Bone marrow (tissue), 2 donors: ENCODE measurements around the gene MRPL12.

Source experiments
- DNase-seq, 2 donors: peaks; one replicate each; lab custom pipeline; 2025; lab: John Stamatoyannopoulos, UW

The MRPL12 gene

GRCh38 chr17:81701288-81702071, 1.7 kb upstream of the MRPL12 start:
- DNase-seq = no peak

- no peak for DNase-seq
Observed at GRCh38 chr17:81703747-81704654, 834 bp downstream of the MRPL12 start.

GRCh38 chr17:81705518-81706231, 2.5 kb downstream of the MRPL12 start:
- DNase-seq = no peak

- DNase-seq = no peak
Observed at GRCh38 chr17:81706232-81706611, 3.1 kb downstream of the MRPL12 start.

GRCh38 chr17:81706757-81707624, 3.8 kb downstream of the MRPL12 start:
- no peak for DNase-seq

GRCh38 chr17:81707725-81708646, 4.8 kb downstream of the MRPL12 start:
- no peak for DNase-seq

DNA sequence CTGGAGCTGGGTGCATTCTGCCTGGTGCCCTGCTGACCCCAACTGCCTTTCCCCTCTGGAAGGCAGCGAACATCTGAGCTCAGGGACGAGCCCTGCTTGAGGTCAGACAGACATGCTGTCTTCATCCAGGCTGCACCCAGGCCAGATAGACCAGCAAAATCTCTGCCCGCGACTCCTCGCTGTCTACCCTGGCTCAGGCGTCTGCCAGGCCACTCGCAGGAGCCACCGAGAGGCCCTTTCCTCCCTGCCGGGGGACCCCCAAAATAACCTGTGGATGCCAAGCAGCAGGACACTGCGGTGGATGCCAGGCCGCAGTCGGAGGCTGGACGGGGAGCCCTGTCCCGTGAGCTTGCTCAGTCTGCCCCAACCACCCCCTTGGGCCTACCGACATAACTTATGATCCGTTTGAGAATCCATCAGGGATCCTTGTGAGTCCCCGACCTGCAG, 5.6 kb downstream of the MRPL12 start:
- DNase-seq = no peak

- DNase-seq = no peak
Observed at GRCh38 chr17:81710514-81711308, 7.5 kb downstream of the MRPL12 start.

GRCh38 chr17:81711814-81712467, 8.8 kb downstream of the MRPL12 start, which contains the start of gene SLC25A10:
Gene SLC25A10 (plus strand): TSS chr17:81712284. CDS start chr17:81712427, 143 bp downstream.
- DNase-seq = peak; percentile 20 to 60

GRCh38 chr17:81712468-81713003, 9.4 kb downstream of the MRPL12 start:
- no peak for DNase-seq

GRCh38 chr17:81713004-81713555, 9.9 kb downstream of the MRPL12 start:
- DNase-seq = no peak

DNA sequence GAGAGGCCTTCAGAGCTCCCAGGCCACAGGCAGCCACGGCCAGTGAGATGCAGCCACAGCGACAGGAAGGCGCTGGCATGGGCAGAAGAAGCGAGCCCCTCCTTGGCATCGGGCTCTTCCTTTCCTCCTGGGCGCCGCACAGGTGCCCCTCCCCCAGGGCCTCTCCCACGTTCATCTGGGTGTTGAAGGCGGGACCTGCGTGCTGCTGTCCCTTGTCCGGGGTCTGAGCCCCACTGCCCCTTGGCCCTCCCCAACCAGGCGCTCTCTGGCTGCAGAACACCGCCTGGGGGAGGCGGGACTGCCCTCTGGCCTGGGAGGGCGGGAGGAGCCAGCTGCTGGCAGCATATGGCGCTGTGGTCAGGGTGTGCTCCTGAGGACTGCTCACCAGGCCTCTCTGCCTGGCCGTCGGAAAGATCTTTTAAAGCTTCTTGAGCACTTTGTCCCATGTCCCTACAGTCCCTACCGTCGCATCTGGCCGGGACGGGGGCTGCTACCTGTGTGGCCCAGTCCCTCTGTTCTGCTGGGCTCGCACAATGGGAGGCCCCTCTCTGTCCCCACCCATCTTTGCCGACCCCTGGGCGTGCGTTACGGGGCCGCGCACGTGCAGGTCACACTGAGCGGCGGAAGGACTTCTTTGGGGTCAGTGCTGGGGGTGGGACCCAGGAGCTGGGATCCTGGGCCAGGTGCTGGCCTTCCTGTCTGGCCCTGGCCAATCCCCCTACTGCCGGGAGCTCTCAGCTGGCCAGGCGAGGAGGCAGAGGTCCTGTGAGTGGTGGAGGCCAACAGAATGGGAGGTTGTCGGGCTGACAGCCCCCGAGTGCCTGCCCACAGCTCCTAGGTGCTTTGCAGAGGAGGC, 10.6 kb downstream of the MRPL12 start:
- no peak for DNase-seq

DNA sequence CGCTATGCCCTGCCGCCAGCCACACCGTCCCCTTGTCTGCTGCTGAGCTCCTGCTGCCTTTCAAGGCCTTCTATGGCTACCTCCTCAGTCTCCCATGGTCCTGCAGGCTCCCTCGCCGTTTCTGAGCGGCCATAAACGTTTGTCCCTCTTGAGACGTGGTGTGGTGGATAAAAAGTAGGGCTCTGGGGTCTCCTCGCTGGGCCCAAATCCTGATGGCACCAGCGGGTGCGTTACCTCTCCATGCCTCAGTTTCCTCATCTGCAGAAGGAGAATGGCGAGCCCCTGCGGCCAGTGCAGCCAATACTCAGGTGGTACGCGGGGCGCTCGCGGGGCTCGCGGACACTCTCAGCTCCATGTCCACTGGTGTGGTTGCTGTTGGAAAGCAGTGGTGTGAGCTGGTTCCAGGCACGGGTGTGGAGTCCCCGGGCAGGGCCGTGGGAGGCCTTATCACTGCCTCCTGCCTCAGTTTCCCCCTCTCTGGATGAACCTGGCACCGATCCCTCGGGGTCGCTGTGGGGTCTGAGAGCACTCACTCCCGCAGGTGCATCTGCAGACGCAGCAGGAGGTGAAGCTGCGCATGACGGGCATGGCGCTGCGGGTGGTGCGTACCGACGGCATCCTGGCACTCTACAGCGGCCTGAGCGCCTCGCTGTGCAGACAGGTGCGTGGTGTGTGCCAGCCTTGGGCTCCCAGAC, 11.4 kb downstream of the MRPL12 start:
- no peak for DNase-seq

DNA sequence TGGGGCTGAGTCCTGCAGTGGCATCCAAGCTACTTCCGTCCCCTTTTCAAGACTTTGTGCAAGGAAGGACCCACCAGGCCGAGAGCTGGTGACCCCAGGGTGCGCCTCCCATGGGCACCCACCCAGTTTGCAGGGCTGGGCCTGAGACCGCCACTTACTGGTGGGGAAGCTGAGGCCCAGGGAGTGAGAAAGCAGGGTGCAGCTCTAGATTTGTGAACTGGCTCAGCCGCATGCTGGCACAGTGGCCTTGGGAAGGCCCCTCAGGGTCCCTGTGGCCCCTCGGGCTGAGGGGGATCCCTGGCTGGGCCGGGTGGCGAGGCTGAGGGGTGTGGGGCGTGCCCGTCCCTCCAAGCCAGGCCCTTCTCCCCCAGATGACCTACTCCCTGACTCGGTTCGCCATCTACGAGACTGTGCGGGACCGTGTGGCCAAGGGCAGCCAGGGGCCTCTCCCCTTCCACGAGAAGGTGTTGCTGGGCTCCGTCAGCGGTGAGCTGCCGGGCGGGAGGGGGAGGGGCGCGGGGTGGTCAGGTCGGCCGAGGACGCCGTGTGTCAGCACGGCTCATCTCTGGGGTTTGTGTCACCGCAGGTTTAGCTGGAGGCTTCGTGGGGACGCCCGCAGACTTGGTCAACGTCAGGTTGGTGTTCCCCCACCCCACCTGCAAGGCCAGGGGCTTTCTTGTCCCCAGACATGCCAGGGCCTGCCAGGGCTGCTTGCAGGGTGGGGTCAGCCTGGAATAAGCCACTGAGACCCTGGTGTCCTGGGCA, 12.1 kb downstream of the MRPL12 start:
- DNase-seq = no peak

GRCh38 chr17:81715872-81716673, 12.9 kb downstream of the MRPL12 start:
- no peak for DNase-seq
